HAP-1 (cell line): ENCODE data around the gene LAMB1.
"Not testable (repeated sequence)": the region's sequence is repeated elsewhere in the genome, so short reads cannot be mapped to it uniquely, and the experiment has no call there.

Experiments
- DNase-seq, 2 experiments: peaks; one replicate each; pipeline ENCODE4 v3.0.0-alpha.2; 2016 to 2020; ENCODE audit warnings: low spot score in 2 of 2
- H3K27me3 ChIP-seq: fragments of 250-450 bp; sonication (Bioruptor Pico); 2 replicates; pipeline ENCODE4 v1.5.1; 2020; ENCODE audit warnings: low read depth, mild to moderate bottlenecking, moderate library complexity
- H3K36me3 ChIP-seq: fragments of 250-450 bp; sonication (Bioruptor Pico); replicated peaks from 2 replicates; pipeline ENCODE4 v1.5.1; 2020; ENCODE audit warnings: mild to moderate bottlenecking
- H3K4me1 ChIP-seq: fragments of 250-450 bp; sonication (Bioruptor Pico); 2 replicates; pipeline ENCODE4 v1.5.1; 2020; ENCODE audit warnings: mild to moderate bottlenecking
- H3K4me3 ChIP-seq: fragments of 250-450 bp; sonication (Bioruptor Pico); 2 replicates; pipeline ENCODE4 v1.5.1; 2020; ENCODE audit warnings: mild to moderate bottlenecking, moderate library complexity
- H3K9me3 ChIP-seq: fragments of 250-450 bp; sonication (Bioruptor Pico); 2 replicates; pipeline ENCODE4 v1.5.1; 2020; ENCODE audit warnings: mild to moderate bottlenecking, moderate library complexity
- in situ Hi-C: fragments of 300-500 bp; cut with MboI; formaldehyde crosslinking; loops from 3 replicates; pipeline ENCODE4 v1.14.3; 2020; ENCODE audit warnings: low sequenced_read_pairs, inconsistent platforms, mixed read lengths

LAMB1 gene

DNA sequence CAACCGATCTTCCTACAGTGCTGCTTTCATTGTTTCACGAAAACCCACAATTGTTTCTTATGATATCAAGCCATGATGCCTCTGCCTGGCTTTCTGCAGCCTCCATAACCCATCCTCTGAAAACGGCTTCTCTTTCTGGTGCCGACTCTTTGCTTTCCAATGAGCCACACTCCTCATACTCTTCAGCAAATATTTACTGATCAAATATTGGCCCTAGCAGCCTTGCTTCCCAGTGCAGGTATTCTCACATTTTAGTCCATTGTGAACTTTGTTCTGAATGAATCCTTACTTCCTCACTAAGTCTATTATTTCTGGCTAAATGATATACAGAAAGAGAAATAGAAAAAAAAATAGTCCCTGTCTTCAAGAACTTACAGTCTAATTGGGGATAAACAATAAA lies 35.5 kb downstream of the LAMB1 start:
- DNase-seq: no peak
- Histone ChIP-seq H3K4me3 (no peak overlapping the region), H3K9me3 (no peaks in the 10 kb centered on the region), H3K27me3 (no peaks in the 10 kb centered on the region), H3K4me1 (no peaks in the 10 kb centered on the region), H3K36me3 (peaks cover 30% of the 10 kb centered on the region)
- in situ Hi-C loops: no loop called here

DNA sequence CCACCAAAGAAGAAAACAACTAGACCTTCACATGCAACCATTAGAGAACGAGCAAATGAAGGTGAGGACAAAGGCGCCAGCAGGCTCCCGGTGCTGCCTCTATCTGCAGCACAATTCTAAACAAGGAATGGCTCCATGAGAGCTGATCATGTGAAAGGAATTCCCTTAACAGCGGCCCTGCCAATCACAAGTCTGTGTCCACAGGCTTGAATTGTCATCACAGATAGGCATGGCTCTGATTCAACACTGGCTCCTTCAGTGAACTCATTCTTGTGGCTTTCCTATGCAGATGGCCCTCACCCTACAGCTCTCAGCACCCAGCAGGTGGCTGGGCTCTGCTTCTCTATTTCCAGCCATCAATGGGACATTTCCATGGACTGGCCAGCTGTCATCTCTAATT lies 36.2 kb downstream of the LAMB1 start:
- Histone ChIP-seq H3K4me3 (no peak overlapping the region), H3K36me3 (peaks cover 31% of the 10 kb centered on the region), H3K9me3 (no peaks in the 10 kb centered on the region), H3K27me3 (no peaks in the 10 kb centered on the region), H3K4me1 (no peaks in the 10 kb centered on the region)
- in situ Hi-C loops: no loop called here
- no peak for DNase-seq

DNA sequence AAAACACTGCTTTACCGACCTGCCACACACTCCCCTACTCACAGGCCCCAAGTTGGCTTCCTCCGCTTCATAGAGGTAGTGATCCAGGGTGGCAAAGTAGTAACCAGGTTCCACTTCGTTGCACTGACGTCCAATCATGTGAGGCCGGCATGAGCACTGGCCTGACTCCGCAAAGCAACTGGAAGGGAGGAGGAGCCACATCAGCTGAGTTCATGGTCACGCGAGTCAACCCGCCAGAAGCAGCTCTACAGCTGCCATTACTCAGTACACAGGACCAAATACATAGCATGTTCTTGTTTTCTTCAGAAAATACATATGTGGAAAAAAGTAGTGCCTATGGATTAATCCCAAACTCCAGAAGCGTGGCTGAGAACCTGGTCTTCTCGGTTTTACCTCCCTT lies 38.5 kb downstream of the LAMB1 start:
- Histone ChIP-seq H3K36me3 (peaks cover 49% of the 10 kb centered on the region), H3K4me3 (no peak overlapping the region), H3K4me1 (no peaks in the 10 kb centered on the region; the same call in 1 of the 2 replicates), H3K27me3 (no peaks in the 10 kb centered on the region), H3K9me3 (no peaks in the 10 kb centered on the region)
- in situ Hi-C loops: no loop called here
- DNase-seq: no peak

DNA sequence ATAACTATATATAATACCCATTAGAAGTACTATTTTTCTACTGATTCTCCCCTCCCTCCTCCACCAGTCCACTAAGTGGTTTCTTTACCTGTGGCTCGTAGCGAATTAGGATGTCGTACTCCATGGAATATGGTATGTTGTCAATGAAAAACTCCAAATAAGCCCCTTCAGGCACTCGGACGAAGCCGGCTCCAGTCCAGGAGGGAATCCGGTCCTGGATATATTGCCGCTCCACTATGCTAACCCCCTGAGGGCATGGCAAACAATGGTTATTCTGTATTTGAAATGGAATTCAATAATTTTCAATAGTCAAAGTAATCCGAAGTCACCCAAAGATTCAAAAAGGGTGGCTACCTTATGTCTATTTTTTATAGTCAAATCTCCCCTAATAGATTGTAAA lies 40.1 kb downstream of the LAMB1 start:
- Histone ChIP-seq H3K27me3 (no peaks in the 10 kb centered on the region), H3K36me3 (peaks cover 62% of the 10 kb centered on the region), H3K9me3 (no peaks in the 10 kb centered on the region), H3K4me3 (no peak overlapping the region), H3K4me1 (peaks cover 4% of the 10 kb centered on the region)
- in situ Hi-C loops: no loop called here
- DNase-seq: peak in 1 of 2 experiments; percentile 59

DNA sequence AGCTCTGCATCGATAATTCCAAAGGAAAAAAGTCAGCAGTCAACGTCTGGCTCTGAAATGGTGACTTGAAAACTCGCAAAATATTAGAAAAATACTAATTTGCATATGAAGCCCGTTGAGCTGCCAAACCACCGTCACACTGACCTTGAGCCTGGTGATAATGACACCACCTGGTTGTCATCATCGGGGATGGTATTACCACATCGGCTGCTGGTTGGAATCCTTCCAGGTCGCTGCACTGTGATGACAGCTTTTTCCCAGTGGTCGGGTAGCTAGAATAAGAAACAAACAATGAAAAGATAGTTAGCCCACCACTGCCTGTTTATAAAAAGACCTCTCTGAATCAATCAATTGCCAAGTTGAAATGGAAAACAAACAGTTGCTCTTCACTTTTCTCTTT lies 41.6 kb downstream of the LAMB1 start:
- peaks cover 4% of the 10 kb centered on the region for H3K4me1 ChIP-seq
- H3K27me3 ChIP-seq: no peaks in the 10 kb centered on the region
- in situ Hi-C loops: no loop called here
- peaks cover 62% of the 10 kb centered on the region for H3K36me3 ChIP-seq
- no peaks in the 10 kb centered on the region for H3K9me3 ChIP-seq
- no peak for DNase-seq
- no peak overlapping the region for H3K4me3 ChIP-seq

DNA sequence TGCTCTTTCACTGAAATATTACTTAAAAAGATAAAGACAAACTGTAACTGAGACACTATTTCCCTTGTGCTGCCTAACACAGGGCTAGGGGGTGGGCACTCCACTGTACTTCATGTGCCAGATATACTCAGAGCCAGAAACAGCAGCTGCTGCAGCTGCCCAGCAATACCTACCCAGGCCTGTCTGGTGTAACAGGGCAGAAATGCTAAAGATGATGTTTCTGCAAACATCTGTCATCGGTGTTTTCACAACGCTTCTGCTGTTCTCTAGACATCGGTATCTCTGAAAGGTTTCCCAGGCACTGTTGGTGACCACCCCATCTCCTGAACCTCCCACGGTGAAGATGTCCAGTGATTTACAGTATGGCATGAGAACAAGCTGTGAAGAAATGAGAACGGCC lies 42.7 kb downstream of the LAMB1 start:
- in situ Hi-C loops: no loop called here

GRCh38 chr7:107959527-107959898 lies 43.4 kb downstream of the LAMB1 start:
- no peaks in the 10 kb centered on the region for H3K27me3 ChIP-seq
- DNase-seq: peak; percentile 39 to 50
- in situ Hi-C loops: no loop called here
- no peak overlapping the region for H3K4me3 ChIP-seq
- H3K9me3 ChIP-seq: no peaks in the 10 kb centered on the region
- H3K4me1 ChIP-seq: peaks cover 4% of the 10 kb centered on the region
- peaks cover 71% of the 10 kb centered on the region for H3K36me3 ChIP-seq

More for the DNA sequence above, 42.7 kb downstream of the LAMB1 start:
- peaks cover 66% of the 10 kb centered on the region for H3K36me3 ChIP-seq
- peaks cover 4% of the 10 kb centered on the region for H3K4me1 ChIP-seq
- no peaks in the 10 kb centered on the region for H3K9me3 ChIP-seq
- H3K4me3 ChIP-seq: no peak overlapping the region
- no peaks in the 10 kb centered on the region for H3K27me3 ChIP-seq
- no peak for DNase-seq

- H3K4me1 ChIP-seq: peaks cover 4% of the 10 kb centered on the region
- H3K36me3 ChIP-seq: peaks cover 71% of the 10 kb centered on the region
- in situ Hi-C loops: no loop called here
- no peaks in the 10 kb centered on the region for H3K27me3 ChIP-seq
- no peak overlapping the region for H3K4me3 ChIP-seq
- H3K9me3 ChIP-seq: no peaks in the 10 kb centered on the region
- no peak for DNase-seq
These were observed 44.0 kb downstream of the LAMB1 start for GRCh38 chr7:107958764-107959526.

DNA sequence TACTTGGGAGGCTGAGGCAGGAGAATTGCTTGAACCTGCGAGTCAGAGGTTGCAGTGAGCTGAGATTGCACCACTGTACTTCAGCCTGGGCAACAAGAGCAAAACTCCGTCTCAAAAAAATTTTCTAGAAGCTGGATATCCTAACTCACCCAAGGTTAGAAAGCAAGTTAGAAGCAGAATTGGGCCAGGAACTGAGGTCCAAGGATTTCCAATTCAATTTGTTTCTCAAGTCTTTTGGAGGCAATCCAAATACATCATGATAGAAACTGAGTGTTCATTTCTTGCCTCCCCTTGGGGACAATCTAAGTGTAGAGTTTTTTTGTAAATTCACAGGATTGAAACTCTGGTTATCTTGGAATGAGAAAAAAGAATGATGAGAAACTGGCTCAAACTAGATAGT lies 45.5 kb downstream of the LAMB1 start:
- H3K36me3 ChIP-seq: peaks cover 81% of the 10 kb centered on the region
- H3K9me3 ChIP-seq: no peaks in the 10 kb centered on the region
- no peak for DNase-seq
- in situ Hi-C loops: no loop called here
- no peaks in the 10 kb centered on the region for H3K27me3 ChIP-seq
- peaks cover 4% of the 10 kb centered on the region for H3K4me1 ChIP-seq
- H3K4me3 ChIP-seq: no peak overlapping the region

GRCh38 chr7:107956950-107957349 lies 46.0 kb downstream of the LAMB1 start:
- DNase-seq, H3K4me3 ChIP-seq, H3K4me1 ChIP-seq, H3K9me3 ChIP-seq, H3K27me3 ChIP-seq, in situ Hi-C loops: not testable (repeated sequence)
- peaks cover 82% of the 10 kb centered on the region for H3K36me3 ChIP-seq

GRCh38 chr7:107955394-107955793 lies 47.6 kb downstream of the LAMB1 start:
- Histone ChIP-seq H3K9me3 (no peaks in the 10 kb centered on the region), H3K4me3 (no peak overlapping the region), H3K4me1 (peaks cover 4% of the 10 kb centered on the region), H3K27me3 (no peaks in the 10 kb centered on the region), H3K36me3 (peaks cover 81% of the 10 kb centered on the region)
- in situ Hi-C loops: no loop called here
- no peak for DNase-seq

DNA sequence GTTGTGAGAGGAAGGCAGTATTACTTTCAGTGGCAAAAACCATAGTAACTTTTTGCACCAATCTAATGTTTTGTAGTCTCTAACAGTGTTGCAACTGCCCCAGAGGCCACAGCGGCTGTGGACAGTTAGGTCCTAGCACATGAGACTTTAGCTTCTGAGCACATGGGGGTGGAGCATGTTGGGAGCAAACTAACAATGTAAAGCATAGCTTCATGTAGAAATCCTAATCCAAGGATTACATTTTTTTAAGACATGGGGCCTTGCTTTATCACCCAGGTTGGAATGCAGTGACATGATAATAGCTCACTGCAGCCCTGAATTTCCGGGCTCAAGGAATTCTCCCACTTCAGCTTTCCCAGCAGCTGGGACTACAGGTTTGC lies 49.0 kb downstream of the LAMB1 start:
- no peaks in the 10 kb centered on the region for H3K27me3 ChIP-seq
- H3K9me3 ChIP-seq: no peaks in the 10 kb centered on the region
- in situ Hi-C loops: no loop called here
- H3K4me1 ChIP-seq: peaks cover 8% of the 10 kb centered on the region
- H3K4me3 ChIP-seq: no peak overlapping the region
- no peak for DNase-seq
- H3K36me3 ChIP-seq: peaks cover 78% of the 10 kb centered on the region

GRCh38 chr7:107953265-107953923 lies 49.6 kb downstream of the LAMB1 start:
- H3K27me3 ChIP-seq: no peaks in the 10 kb centered on the region
- peaks cover 78% of the 10 kb centered on the region for H3K36me3 ChIP-seq
- no peaks in the 10 kb centered on the region for H3K9me3 ChIP-seq
- DNase-seq: no peak
- H3K4me1 ChIP-seq: peaks cover 7% of the 10 kb centered on the region
- H3K4me3 ChIP-seq: no peak overlapping the region
- in situ Hi-C loops: no loop called here

GRCh38 chr7:107951896-107952295 lies 51.1 kb downstream of the LAMB1 start:
- H3K4me1 ChIP-seq: peaks cover 7% of the 10 kb centered on the region
- H3K9me3 ChIP-seq: no peaks in the 10 kb centered on the region
- in situ Hi-C loops: no loop called here
- no peak overlapping the region for H3K4me3 ChIP-seq
- peaks cover 73% of the 10 kb centered on the region for H3K36me3 ChIP-seq
- H3K27me3 ChIP-seq: no peaks in the 10 kb centered on the region
- no peak for DNase-seq
